HG03095 (cell line): Measurements from ENCODE around the gene TMSB4X.
"Not testable (repeated sequence)": the region's sequence is repeated elsewhere in the genome, so short reads cannot be mapped to it uniquely, and the experiment has no call there.

Experiments used
- ATAC-seq: cut with Tn5 transposase; IDR thresholded peaks from one replicate; pipeline ENCODE4 v1.9.1; 2021; ENCODE audit warnings: moderate library complexity; ENCODE audit not compliant: unreplicated experiment

The TMSB4X gene

DNA sequence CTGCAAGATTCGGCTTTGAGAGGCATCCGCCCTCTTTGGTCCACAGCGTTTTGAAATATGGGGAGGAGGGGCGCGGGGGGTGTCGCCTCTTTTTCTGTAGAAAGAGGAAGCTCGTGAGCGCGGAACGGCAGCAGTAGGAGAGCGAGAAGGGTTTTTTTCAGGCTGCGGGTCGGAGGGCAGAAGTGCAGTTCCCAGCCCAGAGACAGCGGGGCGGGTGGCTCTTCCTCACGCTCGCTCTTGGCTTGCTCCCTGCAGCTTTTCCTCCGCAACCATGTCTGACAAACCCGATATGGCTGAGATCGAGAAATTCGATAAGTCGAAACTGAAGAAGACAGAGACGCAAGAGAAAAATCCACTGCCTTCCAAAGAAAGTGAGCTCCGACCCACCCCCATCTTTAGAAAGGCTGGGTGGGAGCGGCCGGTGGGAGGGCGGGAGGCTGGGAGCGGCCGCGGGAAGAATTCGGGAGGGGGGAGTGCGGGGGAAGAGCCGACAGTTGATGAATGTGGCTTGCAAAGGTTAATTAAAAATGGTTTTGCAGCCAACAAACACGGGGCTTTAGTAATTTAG lies 1.2 kb downstream of the TMSB4X start:
- no peak for ATAC-seq

DNA sequence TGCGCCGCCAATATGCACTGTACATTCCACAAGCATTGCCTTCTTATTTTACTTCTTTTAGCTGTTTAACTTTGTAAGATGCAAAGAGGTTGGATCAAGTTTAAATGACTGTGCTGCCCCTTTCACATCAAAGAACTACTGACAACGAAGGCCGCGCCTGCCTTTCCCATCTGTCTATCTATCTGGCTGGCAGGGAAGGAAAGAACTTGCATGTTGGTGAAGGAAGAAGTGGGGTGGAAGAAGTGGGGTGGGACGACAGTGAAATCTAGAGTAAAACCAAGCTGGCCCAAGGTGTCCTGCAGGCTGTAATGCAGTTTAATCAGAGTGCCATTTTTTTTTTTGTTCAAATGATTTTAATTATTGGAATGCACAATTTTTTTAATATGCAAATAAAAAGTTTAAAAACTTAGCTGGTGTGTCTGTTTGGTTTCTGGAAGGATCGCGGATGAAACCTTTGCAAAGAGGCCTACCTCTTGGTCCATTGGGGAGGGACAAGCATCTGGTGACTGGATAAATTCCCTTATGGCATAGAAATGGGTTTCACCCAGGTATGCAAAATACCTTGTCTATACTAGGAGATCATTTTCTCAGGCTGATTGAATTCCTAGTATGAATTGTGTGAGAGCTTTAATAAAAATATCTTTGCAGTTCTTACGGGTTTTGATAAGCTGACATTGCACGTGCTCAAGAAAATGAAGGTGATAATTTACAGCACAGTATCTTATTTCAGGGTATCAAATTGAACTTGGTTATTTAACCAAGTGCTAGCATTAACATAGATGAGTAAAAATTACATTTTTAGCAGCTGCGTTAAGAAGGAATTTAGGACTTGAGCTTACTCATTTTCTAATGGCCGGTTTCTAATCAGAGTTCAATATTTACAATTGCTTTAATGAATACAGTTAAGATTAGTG lies 2.2 kb downstream of the TMSB4X start:
- not testable (repeated sequence) for ATAC-seq

DNA sequence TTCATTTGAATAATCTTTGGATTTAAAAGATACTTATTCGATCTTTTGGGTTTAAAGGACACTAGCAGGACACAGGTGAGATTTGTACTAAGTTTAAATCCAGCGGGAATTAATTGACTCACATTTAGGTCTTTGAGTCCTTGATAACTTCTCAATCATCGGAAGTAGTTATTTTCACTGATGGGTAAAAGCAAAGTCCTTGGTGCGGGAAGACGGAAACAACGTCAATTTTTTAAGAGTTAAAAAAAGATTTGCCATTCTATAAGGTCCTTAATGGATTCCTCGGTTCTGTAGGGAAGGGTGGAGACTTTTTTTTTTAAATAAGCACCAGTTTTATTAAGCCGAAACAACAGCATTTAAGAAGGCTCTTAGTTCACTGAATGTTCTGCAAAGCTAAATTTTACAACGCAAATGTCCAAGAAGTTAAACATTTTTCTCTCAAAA lies 2.9 kb downstream of the TMSB4X start:
- peak; percentile 3 for ATAC-seq

DNA sequence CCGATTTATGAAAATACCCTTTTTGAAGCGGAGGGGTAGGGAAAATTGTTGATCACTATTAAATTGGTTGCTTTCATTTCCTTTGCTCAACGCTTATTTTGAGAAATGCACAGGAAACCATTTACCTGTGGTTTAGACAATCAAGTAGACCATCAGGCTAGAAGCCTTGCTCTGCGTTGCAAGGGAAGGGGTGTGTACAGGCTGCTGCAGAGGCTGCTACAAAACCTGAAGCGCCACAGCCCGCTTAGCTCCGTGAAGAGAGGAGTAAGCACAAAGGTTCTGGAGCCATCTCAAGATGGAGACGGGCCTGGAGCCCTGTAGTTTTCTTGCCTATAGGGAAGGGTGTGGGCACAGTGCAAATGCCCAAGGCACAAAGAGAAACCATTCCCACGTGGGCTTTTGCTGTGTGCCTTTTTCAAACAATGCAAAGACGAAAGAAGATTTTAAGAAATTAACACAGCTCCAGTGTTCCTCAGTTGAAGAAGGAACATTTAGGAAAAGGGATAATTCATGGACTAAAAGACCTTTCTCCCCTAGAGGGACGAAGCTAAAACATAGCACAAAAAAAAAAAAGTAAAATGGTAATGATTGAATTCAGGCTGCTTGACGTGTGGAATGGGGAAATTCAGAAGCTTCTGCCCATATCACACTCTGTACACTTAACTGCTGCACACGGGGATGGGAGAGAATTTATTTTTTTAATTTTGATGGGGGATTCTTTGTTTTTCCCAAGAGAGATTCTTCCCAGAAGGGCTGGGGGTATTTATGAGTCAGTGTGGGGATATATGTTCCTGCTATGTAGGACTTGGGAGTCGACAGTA lies 3.5 kb downstream of the TMSB4X start:
- ATAC-seq, result peak; percentile 61

DNA sequence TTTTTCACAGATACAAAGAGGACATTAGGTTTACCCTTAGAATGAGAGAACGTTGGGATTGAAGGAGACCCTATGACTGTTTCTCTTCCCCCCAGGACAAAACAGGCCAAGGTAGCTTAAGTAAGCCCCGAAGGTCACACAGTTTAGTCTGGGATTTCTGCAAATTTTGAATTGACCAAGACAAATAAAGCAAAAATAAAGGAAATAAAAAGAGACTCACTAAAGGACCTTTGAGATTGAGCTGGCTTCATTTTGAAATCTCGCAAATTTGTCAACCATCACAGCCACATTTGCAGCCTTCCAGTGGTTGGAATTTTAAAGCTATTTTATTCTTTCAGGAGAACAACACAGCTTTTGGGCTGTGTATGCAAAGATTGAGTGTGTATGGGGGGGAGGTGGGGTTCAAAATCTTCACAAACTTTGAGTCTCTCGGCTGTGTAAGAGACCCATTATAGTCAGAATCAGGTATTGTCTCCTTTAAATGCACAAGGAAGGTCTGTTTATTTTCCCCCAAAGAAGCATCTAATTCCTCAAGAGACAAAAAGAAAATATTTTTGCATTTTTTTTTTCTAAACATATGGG lies 4.2 kb downstream of the TMSB4X start:
- no peak for ATAC-seq

DNA sequence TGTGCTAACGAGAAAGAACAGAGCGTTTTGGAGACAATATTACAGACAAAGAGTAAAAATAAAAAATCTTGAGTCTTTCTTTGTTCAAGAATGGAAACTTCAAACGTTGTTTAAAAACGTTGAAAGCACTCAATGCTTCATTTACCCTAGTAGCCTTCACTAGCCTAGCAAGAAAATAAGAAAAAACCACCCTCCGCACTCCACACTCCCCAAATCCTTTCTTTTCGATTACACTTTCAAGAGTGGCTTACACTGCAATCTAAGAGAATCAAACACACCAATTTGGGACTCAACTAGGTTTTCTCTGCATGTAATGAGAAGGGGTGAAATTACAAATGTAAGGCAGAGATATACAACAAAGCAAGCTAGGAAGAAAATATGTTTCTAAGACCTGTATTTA lies 4.7 kb downstream of the TMSB4X start:
- no peak for ATAC-seq

DNA sequence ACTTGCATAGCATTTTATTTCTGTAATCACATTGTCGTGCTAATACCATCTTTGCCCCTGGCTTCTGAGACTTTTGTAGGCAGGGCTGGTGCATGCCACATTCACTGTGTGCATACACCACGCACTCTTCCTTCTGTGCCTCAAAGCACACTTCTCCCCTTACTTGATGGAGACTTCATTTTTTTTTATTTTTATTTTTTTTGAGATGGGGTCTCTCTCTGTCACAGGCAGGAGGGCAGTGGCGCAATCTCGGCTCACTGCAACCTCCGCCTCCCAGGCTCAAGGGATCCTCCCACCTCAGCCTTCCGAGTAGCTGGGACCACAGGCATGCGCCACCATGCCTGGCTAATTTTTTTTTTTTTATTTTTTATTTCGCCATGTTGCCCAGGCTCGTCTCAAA lies 5.1 kb downstream of the TMSB4X start:
- ATAC-seq, result not testable (repeated sequence)

DNA sequence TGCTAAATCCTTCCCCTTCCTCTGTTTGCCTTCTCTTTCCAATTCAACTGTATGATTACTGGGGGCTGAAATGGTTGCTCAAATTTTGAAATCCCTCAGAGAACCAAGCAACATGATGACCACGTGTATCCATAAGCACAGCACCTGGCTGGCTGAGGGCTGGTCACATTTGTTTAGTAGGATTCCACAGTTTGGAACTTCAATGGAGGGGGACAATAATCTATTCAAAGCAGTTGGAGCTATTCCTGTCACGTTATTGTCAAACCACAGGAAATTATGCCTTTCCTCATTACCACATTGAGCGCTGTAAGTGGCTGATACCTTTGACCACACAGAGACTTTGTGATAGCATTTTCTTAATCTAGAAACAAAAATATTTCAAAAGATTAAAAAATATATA lies 7.0 kb downstream of the TMSB4X start:
- ATAC-seq, result no peak

DNA sequence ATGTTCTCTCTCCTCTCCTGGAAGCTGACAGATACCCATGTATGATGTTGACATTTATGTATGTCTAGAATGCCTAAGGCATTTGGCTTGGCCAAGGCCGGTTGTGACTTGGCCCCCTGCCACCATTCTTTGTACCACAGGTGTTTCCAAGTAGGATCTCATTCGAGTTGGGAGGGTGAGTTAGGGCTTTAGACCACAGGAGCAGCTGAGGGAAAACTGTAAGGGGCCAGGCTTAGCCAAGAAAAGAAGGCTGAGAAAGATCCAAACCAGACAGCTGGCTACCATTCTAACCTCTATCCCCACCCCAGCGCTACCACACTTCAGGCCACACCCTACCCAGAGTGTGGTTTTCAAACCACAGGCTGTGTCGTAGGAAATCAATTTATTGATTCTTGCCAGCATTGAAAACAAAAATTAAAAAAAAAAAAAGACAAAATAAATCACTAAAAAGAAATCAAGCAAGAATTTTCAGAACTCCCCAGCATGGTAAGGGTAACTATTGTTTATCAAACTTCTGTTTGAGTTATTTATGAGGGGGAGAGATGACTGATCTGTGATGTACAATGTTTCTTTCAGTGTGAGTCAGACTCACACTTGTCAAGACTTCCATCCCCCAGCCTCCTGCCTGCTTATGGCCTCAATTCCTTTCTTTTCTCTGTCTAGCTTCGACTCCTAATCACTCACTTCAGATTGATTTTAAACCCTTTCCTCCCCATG lies 9.9 kb downstream of the TMSB4X start:
- peak; percentile 63 for ATAC-seq

DNA sequence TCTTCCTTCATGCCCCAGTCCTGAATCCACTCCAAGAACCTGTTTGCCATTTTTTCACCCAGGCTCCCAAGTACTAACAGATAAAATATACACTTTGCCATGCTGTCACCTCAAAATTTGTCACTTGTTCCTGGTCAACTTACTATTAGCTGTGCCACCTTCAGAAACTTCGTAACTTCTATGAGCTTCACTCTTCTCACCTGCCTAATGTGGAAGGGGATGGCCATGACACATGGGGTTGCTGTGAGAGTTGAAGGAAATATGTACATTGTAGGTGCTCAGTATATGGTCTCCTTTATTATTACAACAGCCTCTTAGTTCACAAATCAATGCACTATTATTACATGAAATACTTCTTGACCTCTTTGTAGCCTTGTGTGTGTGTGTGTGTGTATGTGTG lies 10.4 kb downstream of the TMSB4X start:
- no peak for ATAC-seq

DNA sequence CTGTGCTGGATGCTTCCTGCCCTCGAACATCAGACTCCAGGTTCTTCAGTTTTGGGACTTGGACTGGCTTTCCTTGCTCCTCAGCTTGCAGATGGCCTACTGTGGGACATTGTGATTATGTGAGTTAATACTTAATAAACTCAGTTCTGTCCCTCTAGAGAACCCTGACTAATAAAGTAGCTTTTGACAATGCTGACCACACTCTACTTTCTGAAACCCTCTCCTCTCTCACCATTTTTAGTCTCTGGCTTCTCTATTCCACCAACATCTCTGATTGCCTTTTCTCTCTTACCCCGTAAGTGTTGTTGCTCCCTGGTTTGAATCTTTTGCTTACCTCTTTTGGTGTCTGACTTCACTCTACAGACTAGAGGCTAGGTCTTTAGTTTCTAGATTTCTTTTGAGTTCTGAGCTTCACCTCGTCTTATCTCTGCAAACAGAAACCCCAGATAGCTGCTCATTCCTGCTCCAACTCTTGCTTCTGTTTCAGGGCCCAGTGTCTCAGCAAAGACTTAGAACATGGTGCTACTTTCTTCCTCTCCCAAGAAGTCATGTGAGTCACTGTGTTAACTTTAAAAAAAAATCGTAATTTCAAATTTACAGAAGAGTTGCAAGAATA lies 11.4 kb downstream of the TMSB4X start:
- ATAC-seq, result peak; percentile 38

DNA sequence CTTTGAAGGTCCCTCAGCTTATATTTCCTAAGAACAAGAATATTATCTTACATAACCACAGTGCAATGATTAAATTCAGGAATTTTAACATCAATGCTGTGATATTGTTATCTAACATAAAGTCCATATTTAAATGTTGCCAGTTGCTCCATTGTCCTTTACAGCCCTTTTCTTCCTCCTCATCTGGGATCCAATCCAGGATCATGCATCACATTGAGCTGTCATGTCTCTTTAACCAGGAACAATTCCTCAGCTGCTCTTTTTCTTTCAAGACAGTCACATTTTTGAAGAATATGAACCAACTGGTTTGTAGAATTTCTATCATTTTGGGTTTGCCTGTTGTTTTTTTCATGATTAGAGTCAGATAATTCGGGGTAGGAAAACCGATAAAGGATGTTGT lies 12.0 kb downstream of the TMSB4X start:
- no peak for ATAC-seq

DNA sequence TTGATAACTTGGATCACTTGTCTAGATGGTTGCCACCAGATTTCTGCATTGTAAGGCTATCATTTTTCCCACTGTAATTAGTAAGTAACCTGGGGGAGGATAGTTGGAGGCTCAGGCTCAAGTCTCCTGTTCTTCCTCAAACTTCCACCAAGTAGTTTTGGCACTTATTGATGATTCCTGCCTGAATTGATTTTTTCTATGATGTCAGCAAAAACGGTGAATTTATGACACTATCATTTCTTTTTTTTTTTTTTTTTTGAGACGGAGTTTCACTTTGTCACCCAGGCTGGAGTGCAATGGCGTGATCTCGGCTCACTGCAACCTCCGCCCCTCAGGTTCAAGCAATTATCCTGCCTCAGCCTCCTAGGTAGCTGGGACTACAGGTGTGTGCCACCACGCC lies 12.4 kb downstream of the TMSB4X start:
- ATAC-seq, result no peak

DNA sequence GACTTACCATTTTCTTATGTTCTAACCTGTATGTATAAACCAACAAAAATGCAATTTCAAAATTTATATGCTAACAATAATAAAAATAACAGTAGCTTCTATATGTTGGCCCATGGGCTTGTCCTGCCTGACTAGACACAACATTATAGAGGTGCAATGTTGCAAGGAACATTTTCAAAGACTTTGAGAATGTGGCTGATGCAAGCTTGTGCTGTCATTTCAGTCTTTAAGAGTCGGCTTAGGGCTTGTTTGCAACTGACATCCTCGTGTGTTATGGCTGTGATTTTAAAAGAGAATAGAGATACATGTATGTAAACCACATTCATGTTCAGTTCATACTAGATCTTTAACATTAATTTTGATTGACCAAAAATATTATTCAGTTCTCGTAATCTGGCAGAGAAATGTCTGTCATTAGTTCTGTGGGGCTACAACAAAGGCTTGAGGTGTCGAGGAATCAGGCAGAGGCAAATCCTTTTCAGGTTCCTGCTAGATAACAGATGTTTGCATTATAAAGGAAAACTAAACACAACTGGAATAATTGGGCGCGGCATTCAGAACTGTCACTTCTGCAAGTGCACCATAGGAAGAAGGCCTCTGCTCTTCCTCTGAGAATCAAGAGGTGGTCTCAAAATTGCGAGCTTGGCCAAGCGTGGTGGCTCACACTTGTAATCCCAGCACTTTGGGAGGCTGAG lies 13.1 kb downstream of the TMSB4X start:
- ATAC-seq, result no peak

DNA sequence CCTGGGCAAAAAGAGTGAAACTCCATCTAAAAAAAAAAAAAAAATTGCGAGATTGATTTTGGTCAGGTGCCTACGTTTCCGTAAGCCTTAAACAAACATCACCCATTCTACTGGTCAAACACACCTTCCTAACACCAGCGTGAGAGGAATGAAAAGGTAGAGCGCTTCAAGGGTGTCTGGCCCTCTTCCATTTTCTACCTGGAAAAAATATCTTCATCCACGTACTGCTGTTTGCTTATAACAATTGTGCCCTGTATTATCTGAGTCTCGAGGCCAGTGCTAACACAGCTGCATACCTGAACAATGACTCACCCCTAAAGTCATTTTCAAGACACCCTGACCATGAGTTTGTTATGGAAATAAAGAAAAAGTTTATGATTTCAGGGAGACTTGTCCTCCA lies 13.9 kb downstream of the TMSB4X start:
- no peak for ATAC-seq

DNA sequence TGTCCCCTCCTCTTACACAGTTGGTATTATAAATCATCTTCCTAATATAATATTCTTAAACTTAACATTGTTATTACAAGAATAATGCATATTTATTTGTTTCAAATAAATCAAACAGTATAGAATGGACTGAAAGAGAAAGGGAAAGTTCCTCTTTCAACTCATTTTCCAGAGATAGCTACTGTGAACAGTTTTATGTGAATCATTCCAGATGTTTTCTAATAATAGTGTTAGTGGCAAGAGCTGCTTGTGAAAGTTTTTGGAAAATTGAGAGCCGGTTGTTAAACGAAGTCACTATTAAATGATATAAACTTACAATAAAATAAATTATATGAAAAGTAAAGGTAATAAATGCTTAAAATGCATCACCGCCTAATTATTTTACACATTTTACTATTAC lies 14.6 kb downstream of the TMSB4X start:
- no peak for ATAC-seq

DNA sequence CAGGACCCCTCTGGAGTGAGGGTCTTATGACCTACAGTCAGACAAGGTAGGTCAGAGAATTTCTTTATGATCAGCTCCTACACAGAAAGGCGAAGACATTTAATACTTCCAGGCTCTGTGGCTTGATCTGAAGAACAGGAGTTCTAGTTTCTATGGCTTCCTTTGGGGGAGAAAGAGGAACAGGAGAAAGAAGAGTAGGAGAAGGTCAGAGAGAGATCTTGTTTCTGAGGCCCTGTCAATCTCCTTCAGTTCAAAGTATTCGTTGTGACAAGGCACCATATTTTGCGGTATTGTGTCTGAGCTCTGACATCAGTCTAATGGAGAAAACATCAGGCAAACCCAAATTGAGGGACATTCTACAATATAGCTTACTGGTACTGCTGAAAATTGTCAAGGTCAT lies 16.7 kb downstream of the TMSB4X start:
- ATAC-seq, result no peak

DNA sequence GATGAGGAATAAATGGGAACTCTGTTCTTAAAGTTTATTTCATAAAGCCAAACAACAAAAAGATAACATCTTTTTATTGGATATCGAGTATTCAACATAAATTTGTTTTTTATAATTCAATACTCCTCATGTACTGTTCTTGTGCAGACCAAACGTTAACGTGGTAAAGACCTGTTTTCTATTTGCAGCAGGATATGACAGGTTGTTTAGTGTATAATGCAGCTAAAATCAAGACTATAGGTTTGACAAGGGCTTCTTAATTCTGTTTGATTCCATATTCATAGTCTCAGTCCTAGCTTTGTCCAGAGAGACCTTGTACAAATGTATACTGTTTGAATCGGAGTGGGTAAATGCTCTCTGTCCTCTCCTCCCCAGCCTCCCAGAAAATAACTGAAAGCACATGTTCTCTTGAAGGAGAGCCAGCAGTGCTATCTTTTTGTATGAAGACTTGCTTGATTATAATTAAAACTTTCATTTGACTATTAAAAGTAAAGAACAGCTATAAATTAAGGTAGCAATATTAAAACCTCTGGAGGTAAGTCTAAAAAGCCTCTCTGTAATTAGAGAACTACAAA lies 17.7 kb downstream of the TMSB4X start:
- no peak for ATAC-seq

DNA sequence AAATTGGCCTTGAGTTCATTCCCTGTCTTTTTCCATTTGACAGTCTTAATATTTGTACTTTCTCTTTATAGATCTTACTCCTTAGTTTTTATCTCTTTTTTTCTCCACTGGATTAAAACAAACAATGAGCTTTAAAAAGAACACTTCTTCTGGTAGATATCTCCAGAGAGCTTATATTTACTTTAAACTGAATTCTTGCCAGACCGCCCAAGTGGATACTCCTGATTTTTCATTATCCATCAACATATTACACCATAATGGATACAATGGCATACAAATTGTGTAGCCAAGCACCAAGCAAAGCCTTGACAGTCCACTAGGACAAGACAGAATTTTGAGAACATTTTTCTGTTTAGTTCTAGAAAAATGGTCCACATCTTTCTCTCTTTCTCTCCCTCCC lies 18.9 kb downstream of the TMSB4X start:
- no peak for ATAC-seq
